Endothelial cell of umbilical vein (primary cell): Measurements from ENCODE around the gene RABGGTA.

Experiments used
- CTCF ChIP-seq, 2 donors: IDR thresholded peaks; 1 replicate in 1 of 2; 2 replicates in 1 of 2; pipeline ENCODE4 v1.5.1; 2011; ENCODE audit warnings: low read length in 2 of 2, mild to moderate bottlenecking in 2 of 2, moderate library complexity in 2 of 2, control low read depth in 1 of 2, inconsistent platforms in 1 of 2, low read depth in 1 of 2; ENCODE audit not compliant: insufficient read depth in 1 of 2; ENCODE audit errors: extremely low read depth in 1 of 2
- FOS ChIP-seq: IDR thresholded peaks from 2 replicates; pipeline ENCODE4 v1.6.1; 2011; ENCODE audit warnings: mild to moderate bottlenecking, low read length, moderate library complexity, borderline replicate concordance; ENCODE audit not compliant: insufficient read depth
- POLR2A ChIP-seq: IDR thresholded peaks from 2 replicates; pipeline ENCODE4 v1.6.1; 2012; ENCODE audit warnings: low read depth, mild to moderate bottlenecking, control low read depth, low read length
- POLR2AphosphoS5 ChIP-seq: IDR thresholded peaks from 2 replicates; pipeline ENCODE4 v1.6.1; 2012; ENCODE audit warnings: low read depth, mild to moderate bottlenecking, control low read depth, low read length, moderate library complexity; ENCODE audit not compliant: insufficient read depth

GRCh38 chr14:24258119-24258518 is 13.3 kb downstream of the RABGGTA start:
- TF ChIP-seq CTCF (IDR thresholded peaks at IDR 0.05; ENCODE audit: extremely low read depth in 1 of 2, insufficient read depth in 1 of 2, low read depth in 1 of 2, low read length in 2 of 2) (no peak), POLR2AphosphoS5 (no peak), POLR2A (no peak), FOS (no peak)
